ENCODE results near the gene ARHGAP26. TPM values are rescaled to one million over a fixed set of nuclear protein-coding genes. Genes with fewer than 3 reads are reported as not detected.

ARHGAP26 gene
- total RNA-seq, 1 experiment from 2014 or later = 54.3 TPM

GRCh38 chr5:143182106-143182505, 411.9 kb downstream of the ARHGAP26 start:
- H3K36me3 Mint-ChIP-seq (ENCODE audit: insufficient read depth, unreplicated experiment) = peaks cover 4% of the 10 kb centered on the region
- ChIA-PET CTCF (interaction anchor here (0.5 to 1.1 kb wide), 4 partner anchors 23 to 597 kb away, joined by 3 to 4 read pairs (median 3); no protein-coding TSS in a partner anchor), POLR2A (interaction anchor here (0.9 to 1.4 kb wide), 2 partner anchors 13 to 22 kb away, joined by 3 read pairs; no protein-coding TSS in a partner anchor)
- no peak overlapping the region for H3K4me3 Mint-ChIP-seq (ENCODE audit: unreplicated experiment)
- H3K9me3 Mint-ChIP-seq (ENCODE audit: unreplicated experiment) = no peaks in the 10 kb centered on the region
- BruUV-seq (replicated peaks) = no TSS peak
- intact Hi-C loops (cut with micrococcal nuclease) = no loop called here
- H3K27me3 Mint-ChIP-seq (ENCODE audit: insufficient read depth, unreplicated experiment) = no peaks in the 10 kb centered on the region
- TF ChIP-seq CTCF (IDR thresholded peaks at IDR 0.05; ENCODE audit: unreplicated experiment) = no peak
- H3K4me1 Mint-ChIP-seq (ENCODE audit: insufficient read depth, unreplicated experiment) = peaks cover 14% of the 10 kb centered on the region
- no peak overlapping the region for H3K27ac Mint-ChIP-seq (ENCODE audit: low read depth, unreplicated experiment)
- DNase-seq (ENCODE audit: unreplicated experiment) = no peak

- Mint-ChIP-seq H3K4me3 (ENCODE audit: unreplicated experiment) (no peak overlapping the region), H3K9me3 (ENCODE audit: unreplicated experiment) (no peaks in the 10 kb centered on the region), H3K27ac (ENCODE audit: low read depth, unreplicated experiment) (no peak overlapping the region), H3K27me3 (ENCODE audit: insufficient read depth, unreplicated experiment) (no peaks in the 10 kb centered on the region), H3K36me3 (ENCODE audit: insufficient read depth, unreplicated experiment) (peaks cover 4% of the 10 kb centered on the region), H3K4me1 (ENCODE audit: insufficient read depth, unreplicated experiment) (peaks cover 20% of the 10 kb centered on the region)
- no peak for TF ChIP-seq CTCF (IDR thresholded peaks at IDR 0.05; ENCODE audit: unreplicated experiment)
- BruUV-seq (replicated peaks) = no TSS peak
- intact Hi-C loops (cut with micrococcal nuclease) = no loop called here
- POLR2A ChIA-PET = interaction anchor here (0.6 to 1.6 kb wide), 5 partner anchors 12 to 240 kb away, joined by 3 to 5 read pairs (median 3); no protein-coding TSS in a partner anchor
- CTCF ChIA-PET = interaction anchor here (0.6 to 1.6 kb wide), 4 partner anchors 31 to 221 kb away, joined by 3 to 4 read pairs (median 4); no protein-coding TSS in a partner anchor
- no peak for DNase-seq (ENCODE audit: unreplicated experiment)
Observed at GRCh38 chr5:143182901-143183820, 413.0 kb downstream of the ARHGAP26 start.

- ChIA-PET CTCF (interaction anchor here (0.6 to 1.6 kb wide), 3 partner anchors 32 to 220 kb away, joined by 3 to 4 read pairs (median 4); no protein-coding TSS in a partner anchor), POLR2A (interaction anchor here (0.6 to 1.6 kb wide), 5 partner anchors 11 to 240 kb away, joined by 3 to 5 read pairs (median 3); no protein-coding TSS in a partner anchor)
- TF ChIP-seq CTCF (IDR thresholded peaks at IDR 0.05; ENCODE audit: unreplicated experiment) = no peak
- intact Hi-C loops (cut with micrococcal nuclease) = no loop called here
- no peak for DNase-seq (ENCODE audit: unreplicated experiment)
- Mint-ChIP-seq H3K27ac (ENCODE audit: low read depth, unreplicated experiment) (no peak overlapping the region), H3K27me3 (ENCODE audit: insufficient read depth, unreplicated experiment) (no peaks in the 10 kb centered on the region), H3K4me1 (ENCODE audit: insufficient read depth, unreplicated experiment) (peaks cover 16% of the 10 kb centered on the region), H3K9me3 (ENCODE audit: unreplicated experiment) (no peaks in the 10 kb centered on the region), H3K36me3 (ENCODE audit: insufficient read depth, unreplicated experiment) (peaks cover 4% of the 10 kb centered on the region), H3K4me3 (ENCODE audit: unreplicated experiment) (no peak overlapping the region)
- BruUV-seq (replicated peaks) = no TSS peak
Observed at GRCh38 chr5:143183989-143184388, 413.8 kb downstream of the ARHGAP26 start.

GRCh38 chr5:143186623-143187022, 416.4 kb downstream of the ARHGAP26 start:
- no peak for TF ChIP-seq CTCF (IDR thresholded peaks at IDR 0.05; ENCODE audit: unreplicated experiment)
- Mint-ChIP-seq H3K9me3 (ENCODE audit: unreplicated experiment) (peaks cover 13% of the 10 kb centered on the region), H3K4me1 (ENCODE audit: insufficient read depth, unreplicated experiment) (peaks cover 16% of the 10 kb centered on the region), H3K27ac (ENCODE audit: low read depth, unreplicated experiment) (no peak overlapping the region), H3K4me3 (ENCODE audit: unreplicated experiment) (no peak overlapping the region), H3K36me3 (ENCODE audit: insufficient read depth, unreplicated experiment) (peaks cover 4% of the 10 kb centered on the region), H3K27me3 (ENCODE audit: insufficient read depth, unreplicated experiment) (no peaks in the 10 kb centered on the region)
- intact Hi-C loops (cut with micrococcal nuclease) = no loop called here
- CTCF ChIA-PET = interaction anchor here (0.5 to 1.5 kb wide), 7 partner anchors 7 to 218 kb away, joined by 3 to 5 read pairs (median 4); no protein-coding TSS in a partner anchor
- no peak for DNase-seq (ENCODE audit: unreplicated experiment)
- no TSS peak for BruUV-seq (replicated peaks)
- POLR2A ChIA-PET = interaction anchor here (0.6 to 4.8 kb wide), 21 partner anchors 9 to 217 kb away, joined by 3 to 44 read pairs (median 4); partner anchors contain the start of gene NR3C1

Measured in MCF 10A (cell line).